ENCODE results near the gene PNMA8A.

Gene PNMA8A

DNA sequence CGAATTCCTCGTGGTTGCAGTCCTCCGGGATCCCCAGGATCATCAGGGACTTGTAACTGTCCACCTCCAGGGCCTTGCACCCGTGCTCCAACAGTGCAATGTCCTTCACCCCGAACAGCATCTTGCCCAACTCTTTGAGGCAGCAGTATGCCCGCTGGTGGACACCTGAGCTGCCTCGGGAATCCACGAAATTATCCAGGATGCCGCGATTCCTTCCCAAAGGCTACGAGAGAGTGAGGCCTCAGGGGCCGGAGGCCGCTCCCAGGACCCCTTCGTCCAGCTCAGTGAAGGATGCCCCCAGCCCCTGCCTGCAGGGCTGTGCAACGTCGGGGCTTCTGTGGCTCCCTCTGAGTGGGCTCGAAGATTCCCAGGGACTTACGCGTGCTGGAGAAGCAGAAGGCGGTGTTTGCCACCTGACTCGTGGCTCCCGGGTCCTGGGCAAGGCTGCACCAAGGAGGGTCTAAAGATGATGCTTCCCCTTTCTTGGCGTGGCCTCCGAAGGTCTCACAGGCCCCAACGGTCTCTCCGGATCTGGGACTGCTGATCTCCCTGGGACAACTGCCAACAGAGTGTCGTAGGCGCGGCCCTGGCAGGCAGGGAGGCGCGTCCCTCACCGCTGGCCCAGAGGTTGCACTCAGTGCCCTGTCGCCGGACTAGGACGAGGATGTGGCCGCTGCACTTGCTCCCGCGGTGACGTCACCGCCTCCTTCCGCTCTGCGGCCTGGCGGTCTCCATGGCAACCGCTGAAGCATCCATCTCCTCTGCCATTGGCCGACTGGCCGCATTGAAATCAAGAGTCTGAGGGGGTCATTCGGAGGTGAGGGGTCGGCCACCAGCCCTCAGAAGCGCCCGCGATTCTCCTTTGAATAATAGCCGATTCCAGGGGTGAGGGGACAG is 42.9 kb downstream of the PNMA8A start, which contains the start of gene PNMA8C:
Gene PNMA8C (minus strand): TSS at position 698 of the 897 bp plus-strand sequence. CDS start 577 bp downstream, at position 121.
- DNase-seq (ENCODE audit: low read depth, low spot score): no peak

- DNase-seq (ENCODE audit: low read depth, low spot score): no peak
These were observed 43.8 kb downstream of the PNMA8A start for GRCh38 chr19:46427518-46428045.

GRCh38 chr19:46426506-46427162 is 44.7 kb downstream of the PNMA8A start:
- DNase-seq (ENCODE audit: low read depth, low spot score): no peak

DNA sequence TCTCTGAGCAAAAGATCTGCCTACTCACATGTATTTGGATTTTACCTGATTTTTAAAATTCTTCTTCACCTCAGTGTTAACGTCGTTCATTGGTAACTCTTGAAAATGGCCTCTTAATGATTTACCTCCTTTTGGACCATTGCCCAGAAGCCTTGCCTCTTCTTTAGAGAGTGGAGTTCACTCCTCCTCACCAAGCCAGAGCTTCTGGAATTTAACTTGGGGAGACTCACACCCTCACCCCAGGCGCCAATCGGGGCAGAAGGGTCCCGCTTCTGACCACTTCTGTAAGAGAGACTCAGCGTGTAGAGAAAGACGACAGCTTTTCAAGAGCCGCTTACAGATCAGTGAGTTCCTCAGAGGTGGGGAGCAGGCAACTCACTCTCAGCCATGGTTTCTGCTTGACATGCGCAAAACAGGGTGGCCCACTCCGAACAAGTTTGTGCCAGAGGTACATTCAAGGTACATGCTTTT is 45.3 kb downstream of the PNMA8A start:
- DNase-seq (ENCODE audit: low read depth, low spot score): no peak

DNA sequence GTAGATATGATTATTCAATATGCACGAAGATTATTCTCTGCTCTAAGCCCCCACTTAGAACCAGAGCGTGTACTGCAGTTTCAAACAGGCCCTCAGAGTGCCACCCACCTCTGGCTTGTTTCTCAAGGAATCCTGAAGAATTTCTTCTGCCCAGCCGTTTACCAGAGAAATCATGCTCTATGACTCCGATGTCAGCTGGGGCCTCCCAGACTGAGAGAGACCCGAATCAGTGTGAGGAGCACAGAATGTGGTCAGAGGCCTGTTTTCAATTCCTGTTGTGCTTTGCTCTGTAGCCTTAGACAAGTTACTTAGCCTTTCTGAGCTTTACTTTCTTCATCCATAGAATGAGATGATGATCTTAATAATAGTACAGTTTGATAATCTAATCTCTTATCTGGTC is 48.2 kb downstream of the PNMA8A start:
- DNase-seq (ENCODE audit: low read depth, low spot score): no peak

GRCh38 chr19:46422344-46422743 is 49.0 kb downstream of the PNMA8A start:
- no peak for DNase-seq (ENCODE audit: low read depth, low spot score)

GRCh38 chr19:46420056-46420455 is 51.3 kb downstream of the PNMA8A start:
- no peak for DNase-seq (ENCODE audit: low read depth, low spot score)
